HG03342 (cell line): ENCODE data around the gene ETFBKMT.
A peak's percentile ranks its signal among the peaks of the same experiment; 100 is the strongest.
"Not testable (repeated sequence)": the region's sequence is repeated elsewhere in the genome, so short reads cannot be mapped to it uniquely, and the experiment has no call there.

Experiments used
- ATAC-seq: cut with Tn5 transposase; IDR thresholded peaks from one replicate; pipeline ENCODE4 v1.9.1; 2021; ENCODE audit warnings: mild to moderate bottlenecking, moderate library complexity; ENCODE audit not compliant: unreplicated experiment

Gene ETFBKMT

GRCh38 chr12:31655208-31655607 lies 4.3 kb upstream of the ETFBKMT start:
- ATAC-seq, result no peak

- ATAC-seq, result no peak
These were observed 3.7 kb upstream of the ETFBKMT start for GRCh38 chr12:31655792-31656191.

GRCh38 chr12:31658471-31659086 lies 909 bp upstream of the ETFBKMT start:
- peak; percentile 1 for ATAC-seq

- ATAC-seq, result no peak
These were observed 2.8 kb downstream of the ETFBKMT start for GRCh38 chr12:31662176-31662849.

- no peak for ATAC-seq
These were observed 4.1 kb downstream of the ETFBKMT start for GRCh38 chr12:31663576-31663975.

- no peak for ATAC-seq
These were observed 4.5 kb downstream of the ETFBKMT start for GRCh38 chr12:31664038-31664437.

GRCh38 chr12:31669020-31669419 lies 9.5 kb downstream of the ETFBKMT start:
- no peak for ATAC-seq

- ATAC-seq, result not testable (repeated sequence)
These were observed 10.1 kb downstream of the ETFBKMT start for GRCh38 chr12:31669582-31669981.

GRCh38 chr12:31672521-31672920 lies 13.0 kb downstream of the ETFBKMT start:
- ATAC-seq, result no peak

GRCh38 chr12:31682136-31682962 lies 22.9 kb downstream of the ETFBKMT start:
- peak; percentile 91 for ATAC-seq

GRCh38 chr12:31685801-31686200 lies 26.3 kb downstream of the ETFBKMT start:
- no peak for ATAC-seq

- peak; percentile 51 for ATAC-seq
These were observed 27.6 kb downstream of the ETFBKMT start for GRCh38 chr12:31687101-31687527.

- not testable (repeated sequence) for ATAC-seq
These were observed 30.4 kb downstream of the ETFBKMT start for GRCh38 chr12:31689921-31690320.

GRCh38 chr12:31702047-31702446 lies 42.6 kb downstream of the ETFBKMT start:
- ATAC-seq, result no peak

- ATAC-seq, result no peak
These were observed 46.1 kb downstream of the ETFBKMT start for GRCh38 chr12:31705621-31706020.

- ATAC-seq, result not testable (repeated sequence)
These were observed 48.6 kb downstream of the ETFBKMT start for GRCh38 chr12:31708118-31708517.

- ATAC-seq, result no peak
These were observed 50.7 kb downstream of the ETFBKMT start for GRCh38 chr12:31710021-31710818.

- ATAC-seq, result no peak
These were observed 53.4 kb downstream of the ETFBKMT start for GRCh38 chr12:31712877-31713276.

- no peak for ATAC-seq
These were observed 55.2 kb downstream of the ETFBKMT start for GRCh38 chr12:31714406-31715271.

GRCh38 chr12:31715283-31715825 lies 55.9 kb downstream of the ETFBKMT start:
- ATAC-seq, result peak; percentile 92
